GM21737 (cell line): ENCODE measurements around the gene MAP9.
"Not testable (repeated sequence)": the region's sequence is repeated elsewhere in the genome, so short reads cannot be mapped to it uniquely, and the experiment has no call there.

ENCODE experiments used
- ATAC-seq: cut with Tn5 transposase; IDR thresholded peaks from one replicate; pipeline ENCODE4 v1.9.1; 2021; ENCODE audit warnings: mild to moderate bottlenecking, moderate library complexity; ENCODE audit not compliant: unreplicated experiment

Gene MAP9

DNA sequence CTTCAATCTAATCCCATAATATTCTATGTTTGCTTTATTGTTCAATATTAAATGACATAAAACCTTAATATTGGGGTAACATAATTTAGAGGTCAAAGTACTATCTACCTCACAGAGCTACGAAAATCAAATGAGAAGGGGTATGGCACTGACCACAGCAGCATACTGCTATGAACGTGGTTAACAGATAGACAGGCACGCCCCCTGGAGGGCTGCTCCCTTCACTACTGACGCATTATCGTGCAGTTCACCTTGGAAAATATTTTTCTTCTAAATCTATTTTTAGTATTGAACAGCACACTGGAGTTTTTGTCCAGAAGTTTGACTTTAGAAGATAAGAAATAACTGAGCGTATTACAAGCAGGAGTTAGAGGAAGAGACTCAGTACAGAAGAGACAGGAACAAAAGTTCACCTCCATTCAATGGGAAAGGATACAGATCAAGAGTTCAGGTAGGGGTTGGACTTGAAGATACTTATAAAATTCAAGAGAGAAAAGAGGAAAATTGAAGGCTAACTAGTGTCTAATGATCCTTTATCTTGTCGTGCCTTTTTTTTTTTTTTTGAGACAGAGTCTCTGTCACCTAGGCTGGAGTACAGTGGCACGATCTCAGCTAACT lies 22.7 kb downstream of the MAP9 start:
- peak; percentile 98 for ATAC-seq

DNA sequence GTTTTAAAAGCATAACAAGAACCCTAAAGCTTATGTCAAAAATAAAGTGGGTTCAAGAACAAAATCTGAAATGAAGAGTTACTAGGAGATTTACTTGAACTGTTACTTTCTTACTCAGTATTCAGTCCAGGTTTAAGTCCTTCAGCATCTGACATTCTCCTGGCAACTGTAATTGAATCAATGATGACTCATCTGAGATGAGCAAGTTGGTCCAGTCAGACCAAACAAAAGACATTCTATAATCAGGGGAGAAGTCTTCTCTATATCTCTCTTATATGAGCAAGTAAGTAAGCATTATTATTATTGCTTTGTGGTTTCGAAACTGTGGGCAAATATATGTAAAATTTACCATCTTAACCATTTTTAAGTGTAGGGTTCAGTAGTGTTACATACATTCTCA lies 34.6 kb downstream of the MAP9 start:
- ATAC-seq = no peak

DNA sequence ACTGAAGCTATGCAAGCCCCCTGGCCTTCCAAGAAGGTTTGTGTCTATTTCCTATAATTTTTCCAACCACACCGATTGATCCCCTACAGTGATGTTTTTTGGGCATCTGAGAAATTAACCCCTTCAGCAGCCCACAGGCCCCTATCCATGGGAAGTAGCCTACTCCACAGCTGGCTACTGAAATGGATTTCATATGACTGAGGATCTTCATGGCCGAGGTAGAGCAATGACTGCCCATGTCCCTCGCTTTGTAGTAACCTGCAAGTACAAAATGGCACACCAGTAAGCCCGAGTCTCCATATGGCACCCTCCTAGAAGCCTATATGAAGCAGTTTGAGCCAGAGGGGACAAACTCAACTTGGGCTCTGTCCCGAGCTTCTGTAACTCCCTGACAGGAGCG lies 36.8 kb downstream of the MAP9 start:
- no peak for ATAC-seq

DNA sequence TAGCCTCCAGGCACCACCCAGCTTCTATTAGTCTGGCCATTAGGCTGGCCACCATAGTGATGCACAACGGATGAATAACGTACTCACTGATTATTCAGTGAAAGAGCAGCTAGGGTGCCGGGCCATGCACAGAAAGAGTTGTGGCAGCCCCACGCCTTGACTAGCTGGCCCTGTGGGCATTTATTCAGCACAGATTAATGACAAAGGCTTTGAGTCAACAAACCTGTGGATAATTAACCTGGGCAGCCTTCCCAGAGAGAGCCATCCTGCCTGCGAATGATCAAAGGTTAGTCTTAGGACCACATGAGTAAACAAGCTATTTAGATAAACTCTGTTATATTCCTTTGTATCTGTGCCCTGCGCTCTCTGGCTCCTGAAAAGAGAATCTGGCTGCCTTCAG lies 37.2 kb downstream of the MAP9 start:
- no peak for ATAC-seq

DNA sequence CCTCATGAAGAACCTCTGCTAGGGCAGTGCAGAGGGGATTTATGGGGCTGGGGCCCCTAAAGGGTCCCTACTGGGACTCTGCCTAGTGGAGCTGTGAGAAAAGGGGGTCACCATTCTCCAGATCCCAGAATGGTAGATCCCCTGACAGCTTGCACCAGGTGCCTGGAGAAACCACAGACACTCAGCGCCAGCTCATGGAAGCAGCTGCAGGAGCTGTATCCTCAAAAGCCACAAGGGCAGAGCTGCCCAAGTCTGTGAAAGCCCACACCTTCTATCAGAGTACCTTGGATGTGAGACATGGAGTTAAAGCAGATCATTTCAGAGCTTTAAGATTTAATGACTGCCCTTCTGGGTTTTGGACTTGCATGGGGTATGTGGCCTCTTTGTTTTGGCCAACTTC lies 38.6 kb downstream of the MAP9 start:
- no peak for ATAC-seq

DNA sequence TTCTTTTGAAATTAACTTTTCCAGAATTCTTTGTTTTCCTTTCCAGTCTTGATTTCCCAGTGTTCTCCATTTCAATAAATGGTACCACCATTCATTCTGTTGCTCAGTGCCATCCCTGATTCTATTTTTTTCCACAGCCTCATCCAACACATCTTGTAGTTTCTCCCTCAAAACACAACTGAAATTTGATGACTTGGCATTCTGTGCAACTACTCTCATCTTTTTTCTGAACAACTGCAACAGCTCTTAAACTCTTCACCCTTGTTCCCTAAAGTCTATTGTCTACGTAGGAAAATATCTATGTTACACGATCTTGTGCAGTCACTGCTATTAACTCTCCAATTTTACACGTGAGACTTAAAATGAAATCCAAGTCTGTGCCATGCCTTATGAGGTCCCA lies 40.5 kb downstream of the MAP9 start:
- no peak for ATAC-seq

DNA sequence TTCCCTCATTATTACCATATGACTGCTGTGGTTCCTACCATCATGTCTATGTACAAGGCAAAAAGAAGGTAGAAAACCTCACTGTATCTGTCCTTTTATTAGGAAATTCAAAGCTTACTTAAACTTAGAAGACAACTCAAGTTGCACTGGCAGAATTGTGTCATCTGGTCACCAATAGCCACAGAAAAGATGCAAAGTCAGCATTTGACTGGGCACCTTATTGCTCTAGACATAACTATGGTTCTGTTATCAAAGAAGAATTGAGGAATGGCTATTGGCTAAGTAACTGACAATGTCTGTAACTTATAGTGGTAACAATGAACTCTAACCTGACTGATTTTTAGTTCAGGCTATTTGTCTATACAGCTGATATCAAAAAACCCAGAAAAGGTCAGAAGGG lies 45.3 kb downstream of the MAP9 start:
- no peak for ATAC-seq

DNA sequence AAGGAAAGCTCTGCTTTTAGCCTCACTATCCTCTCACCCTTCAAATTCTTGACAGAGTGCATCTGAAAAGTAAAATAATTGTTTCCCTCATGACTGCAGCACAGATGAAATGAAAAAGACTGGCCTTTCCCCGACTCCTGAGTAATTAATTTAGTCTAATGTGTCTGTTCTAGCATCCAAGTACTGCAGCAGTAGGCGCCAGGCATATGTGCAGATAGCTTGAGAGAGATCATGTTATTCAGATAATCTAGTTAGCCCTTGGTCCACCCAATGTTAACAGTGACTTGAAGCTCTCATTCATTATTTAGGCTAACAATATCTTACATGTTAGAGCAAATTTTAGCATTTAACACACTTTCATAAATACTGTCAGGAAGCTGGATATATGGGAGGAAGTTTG lies 54.0 kb downstream of the MAP9 start:
- ATAC-seq = no peak

DNA sequence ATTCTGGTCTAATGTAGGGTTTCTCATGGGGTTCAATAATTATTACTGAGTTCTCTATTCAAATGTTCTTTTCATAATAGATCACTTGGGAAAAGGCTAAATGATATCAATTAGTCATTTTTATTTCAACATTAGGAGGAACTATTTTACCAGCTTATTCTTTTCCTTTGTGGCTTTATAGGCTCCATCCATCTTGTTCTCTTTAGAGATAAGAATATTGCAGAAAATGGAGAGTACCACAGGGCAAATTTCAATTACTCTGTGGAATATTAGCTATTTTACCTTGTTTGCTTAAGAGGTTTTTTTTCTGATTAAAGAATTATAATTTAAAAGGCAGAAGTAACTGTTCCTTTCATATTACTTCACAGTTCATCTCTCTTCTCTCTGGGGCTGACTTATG lies 55.8 kb downstream of the MAP9 start:
- no peak for ATAC-seq

DNA sequence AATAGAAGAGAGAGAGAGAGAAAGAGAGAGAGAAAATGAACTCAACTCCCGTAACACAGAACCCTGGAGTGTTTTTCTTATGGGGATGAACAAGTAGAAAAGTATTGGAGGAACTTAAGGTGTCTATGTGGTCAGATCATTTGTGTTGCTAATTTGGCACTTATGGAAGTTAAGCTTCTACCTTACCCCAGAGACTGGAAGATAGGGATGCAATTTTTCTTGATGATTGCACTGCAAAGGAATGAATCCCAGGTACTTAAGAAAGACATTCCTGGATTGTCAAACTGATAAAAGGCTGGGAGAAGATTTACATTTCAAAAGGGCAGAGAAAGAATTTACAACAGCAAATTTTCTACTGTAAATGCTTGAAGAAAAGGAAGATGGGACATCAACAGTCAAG lies 57.2 kb downstream of the MAP9 start:
- no peak for ATAC-seq

DNA sequence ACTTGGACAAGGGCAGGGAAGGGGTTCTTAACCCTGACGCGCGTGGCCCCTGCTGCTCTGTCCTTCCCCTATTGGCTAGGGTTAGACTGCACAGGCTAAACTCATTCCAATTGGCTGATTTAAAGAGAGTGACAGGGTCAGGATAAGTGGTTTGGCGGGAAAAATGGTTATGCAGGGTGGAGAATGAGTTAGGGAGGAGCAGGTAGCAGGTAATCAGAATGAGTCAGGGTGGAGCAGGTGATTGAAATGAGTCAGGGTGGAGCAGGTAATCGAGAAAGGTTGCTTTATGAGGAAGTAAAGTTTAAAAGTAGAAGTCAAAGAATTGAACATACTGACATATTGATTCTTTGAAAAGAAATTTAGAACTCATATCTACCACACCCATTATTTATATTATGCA lies 64.7 kb downstream of the MAP9 start:
- ATAC-seq = not testable (repeated sequence)

DNA sequence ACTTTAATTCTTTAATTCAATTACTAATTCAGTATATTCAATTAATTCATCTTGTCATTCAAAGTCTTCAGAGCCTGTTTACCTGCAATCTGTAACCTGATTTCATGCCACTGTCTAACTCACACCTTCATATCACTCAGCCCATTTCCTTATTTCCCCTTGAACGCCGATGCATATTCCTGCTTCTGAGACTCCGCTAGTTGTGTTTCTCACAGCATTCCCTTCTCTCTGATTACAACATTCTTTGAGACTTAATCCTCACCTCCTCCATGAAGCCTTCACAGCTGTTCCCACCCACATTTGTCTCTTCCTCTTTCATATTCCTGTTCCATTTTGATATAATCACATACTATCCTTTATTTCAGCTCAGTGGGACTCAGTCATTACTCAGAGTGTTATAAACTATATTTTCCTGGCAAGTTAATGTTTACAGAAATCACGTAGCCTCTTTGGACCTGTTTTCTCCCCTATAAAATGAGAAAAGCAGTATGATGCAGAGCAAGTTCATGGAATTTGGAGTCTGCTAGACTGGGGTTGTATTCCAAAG lies 69.0 kb downstream of the MAP9 start:
- no peak for ATAC-seq

DNA sequence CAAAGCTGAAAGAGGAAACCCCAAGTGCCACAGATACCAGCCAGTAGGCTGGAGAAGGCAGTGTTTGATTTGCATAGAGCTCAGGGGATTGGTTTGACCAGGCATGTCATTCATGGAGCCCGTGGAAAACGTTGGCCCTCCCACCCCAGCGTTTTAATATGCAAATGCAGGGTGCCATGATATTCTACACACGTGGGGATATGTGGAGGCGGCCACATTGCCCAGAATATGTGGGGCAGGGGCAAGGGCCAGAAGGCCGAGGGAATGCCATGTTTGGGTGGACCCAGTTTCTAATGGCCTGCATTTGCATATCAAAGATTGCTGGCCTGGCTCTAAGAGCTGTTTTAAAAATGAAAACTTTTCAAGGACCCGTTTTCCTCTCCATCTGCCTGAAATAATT lies 71.1 kb downstream of the MAP9 start:
- no peak for ATAC-seq

DNA sequence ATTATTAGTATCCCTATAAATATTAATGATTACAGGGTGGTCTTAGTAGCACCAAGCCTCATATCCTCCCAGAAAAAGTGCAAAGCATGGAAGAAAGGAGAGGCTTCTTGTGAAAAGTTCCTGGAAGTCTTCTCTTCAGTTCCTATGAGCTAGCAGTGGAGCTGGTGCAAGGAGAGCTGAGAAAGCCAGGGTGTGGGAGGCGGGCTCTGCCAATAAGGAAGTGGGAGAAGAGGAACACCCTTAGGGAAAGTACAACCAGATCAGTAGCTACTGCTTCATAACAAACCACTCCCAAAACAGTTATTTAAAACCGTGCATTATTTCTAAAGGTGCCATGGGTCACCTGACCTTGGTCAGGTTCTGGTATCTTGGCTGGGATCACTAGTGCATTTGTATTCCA lies 72.4 kb downstream of the MAP9 start:
- no peak for ATAC-seq

DNA sequence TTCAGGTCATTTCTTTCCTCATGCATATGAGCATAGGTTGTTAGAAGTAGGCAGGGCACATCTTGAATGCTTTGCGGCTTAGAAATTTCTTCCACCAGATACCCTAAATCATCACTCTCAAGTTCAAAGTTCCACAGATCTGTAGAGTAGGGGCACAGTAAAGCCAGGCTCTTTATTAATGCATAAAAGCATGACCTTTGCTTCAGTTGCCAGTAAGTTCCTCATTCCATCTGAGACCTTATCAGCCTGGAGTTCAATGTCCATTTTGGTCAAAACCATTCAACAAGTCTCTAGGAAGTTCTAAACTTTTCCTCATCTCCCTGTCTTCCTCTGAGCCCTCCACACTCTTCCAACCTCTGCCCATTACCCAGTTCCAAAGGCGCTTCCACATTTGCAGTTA lies 77.7 kb downstream of the MAP9 start:
- no peak for ATAC-seq
